SK-N-SH (cell line): ENCODE data around the gene PCDHB11.
"Not testable (repeated sequence)": the region's sequence is repeated elsewhere in the genome, so short reads cannot be mapped to it uniquely, and the experiment has no call there.

ENCODE experiments used
- CTCF ChIP-seq: fragments of 200-600 bp; sonication (generic); IDR thresholded peaks from 2 replicates; pipeline ENCODE4 v1.6.1; 2017; ENCODE audit warnings: antibody characterized with exemption, mild to moderate bottlenecking, moderate library complexity
- EP300 ChIP-seq, 2 experiments: IDR thresholded peaks; 2 replicates each; pipeline versions ENCODE4 v1.4.0 to v1.6.1; 2012; ENCODE audit warnings: borderline replicate concordance in 1 of 2, low read depth in 1 of 2, low read length in 1 of 2
- GABPA ChIP-seq: IDR thresholded peaks from 2 replicates; pipeline ENCODE4 v1.4.0; 2012; ENCODE audit warnings: low read depth, mild to moderate bottlenecking
- NRF1 ChIP-seq: IDR thresholded peaks from 2 replicates; pipeline ENCODE4 v1.6.1; 2012; ENCODE audit warnings: low read depth, mild to moderate bottlenecking, low read length
- USF1 ChIP-seq: IDR thresholded peaks from 2 replicates; pipeline ENCODE4 v1.4.0; 2012; ENCODE audit warnings: low read depth, borderline replicate concordance
- USF2 ChIP-seq: fragments of 150-350 bp; IDR thresholded peaks from 2 replicates; pipeline ENCODE4 v1.6.1; 2017; ENCODE audit warnings: antibody characterized with exemption, low read length, low read depth, borderline replicate concordance
- TF ChIP-seq, protein P1 (sequence below): IDR thresholded peaks from 2 replicates; pipeline ENCODE4; 2012
- TF ChIP-seq, protein P2 (sequence below): IDR thresholded peaks from 2 replicates; pipeline ENCODE4 v1.6.1; 2012; ENCODE audit warnings: mild to moderate bottlenecking, low read depth, low read length, moderate library complexity

GRCh38 chr5:141214583-141214982 lies 15.2 kb downstream of the PCDHB11 start:
- TF ChIP-seq USF2; CTCF; USF1; GABPA; EP300 (IDR thresholded peaks at IDR 0.05; ENCODE audit: borderline replicate concordance in 1 of 2, low read depth in 1 of 2, low read length in 1 of 2); NRF1: not testable (repeated sequence)
- TF ChIP-seq, protein P1, sequence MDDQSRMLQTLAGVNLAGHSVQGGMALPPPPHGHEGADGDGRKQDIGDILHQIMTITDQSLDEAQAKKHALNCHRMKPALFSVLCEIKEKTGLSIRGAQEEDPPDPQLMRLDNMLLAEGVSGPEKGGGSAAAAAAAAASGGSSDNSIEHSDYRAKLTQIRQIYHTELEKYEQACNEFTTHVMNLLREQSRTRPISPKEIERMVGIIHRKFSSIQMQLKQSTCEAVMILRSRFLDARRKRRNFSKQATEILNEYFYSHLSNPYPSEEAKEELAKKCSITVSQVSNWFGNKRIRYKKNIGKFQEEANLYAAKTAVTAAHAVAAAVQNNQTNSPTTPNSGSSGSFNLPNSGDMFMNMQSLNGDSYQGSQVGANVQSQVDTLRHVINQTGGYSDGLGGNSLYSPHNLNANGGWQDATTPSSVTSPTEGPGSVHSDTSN: not testable (repeated sequence)
- TF ChIP-seq, protein P2, sequence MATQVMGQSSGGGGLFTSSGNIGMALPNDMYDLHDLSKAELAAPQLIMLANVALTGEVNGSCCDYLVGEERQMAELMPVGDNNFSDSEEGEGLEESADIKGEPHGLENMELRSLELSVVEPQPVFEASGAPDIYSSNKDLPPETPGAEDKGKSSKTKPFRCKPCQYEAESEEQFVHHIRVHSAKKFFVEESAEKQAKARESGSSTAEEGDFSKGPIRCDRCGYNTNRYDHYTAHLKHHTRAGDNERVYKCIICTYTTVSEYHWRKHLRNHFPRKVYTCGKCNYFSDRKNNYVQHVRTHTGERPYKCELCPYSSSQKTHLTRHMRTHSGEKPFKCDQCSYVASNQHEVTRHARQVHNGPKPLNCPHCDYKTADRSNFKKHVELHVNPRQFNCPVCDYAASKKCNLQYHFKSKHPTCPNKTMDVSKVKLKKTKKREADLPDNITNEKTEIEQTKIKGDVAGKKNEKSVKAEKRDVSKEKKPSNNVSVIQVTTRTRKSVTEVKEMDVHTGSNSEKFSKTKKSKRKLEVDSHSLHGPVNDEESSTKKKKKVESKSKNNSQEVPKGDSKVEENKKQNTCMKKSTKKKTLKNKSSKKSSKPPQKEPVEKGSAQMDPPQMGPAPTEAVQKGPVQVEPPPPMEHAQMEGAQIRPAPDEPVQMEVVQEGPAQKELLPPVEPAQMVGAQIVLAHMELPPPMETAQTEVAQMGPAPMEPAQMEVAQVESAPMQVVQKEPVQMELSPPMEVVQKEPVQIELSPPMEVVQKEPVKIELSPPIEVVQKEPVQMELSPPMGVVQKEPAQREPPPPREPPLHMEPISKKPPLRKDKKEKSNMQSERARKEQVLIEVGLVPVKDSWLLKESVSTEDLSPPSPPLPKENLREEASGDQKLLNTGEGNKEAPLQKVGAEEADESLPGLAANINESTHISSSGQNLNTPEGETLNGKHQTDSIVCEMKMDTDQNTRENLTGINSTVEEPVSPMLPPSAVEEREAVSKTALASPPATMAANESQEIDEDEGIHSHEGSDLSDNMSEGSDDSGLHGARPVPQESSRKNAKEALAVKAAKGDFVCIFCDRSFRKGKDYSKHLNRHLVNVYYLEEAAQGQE: not testable (repeated sequence)
